HUES6 (cell line): Measurements from ENCODE around the gene GPRC5D.

Source experiments
- H3K27ac ChIP-seq: 2 replicates; pipeline ENCODE4 v1.7.0; 2013; ENCODE audit warnings: low read depth, mild to moderate bottlenecking, low read length, inconsistent platforms
- H3K27me3 ChIP-seq: 2 replicates; pipeline ENCODE4 v1.6.1; 2013; ENCODE audit warnings: low read length; ENCODE audit not compliant: control insufficient read depth, insufficient read depth
- H3K36me3 ChIP-seq: 2 replicates; pipeline ENCODE4 v1.6.1; 2013; ENCODE audit warnings: low read length; ENCODE audit not compliant: control insufficient read depth, insufficient read depth
- H3K4me1 ChIP-seq: 2 replicates; pipeline ENCODE4 v1.6.1; 2013; ENCODE audit warnings: low read length; ENCODE audit not compliant: control insufficient read depth, insufficient read depth
- H3K4me3 ChIP-seq: 2 replicates; pipeline ENCODE4 v1.5.1; 2013; ENCODE audit warnings: low read depth, low read length
- H3K9ac ChIP-seq: one replicate; pipeline ENCODE4 v1.6.1; 2013; ENCODE audit warnings: mild to moderate bottlenecking, low read length
- H3K9me3 ChIP-seq: 2 replicates; pipeline ENCODE4 v1.6.1; 2013; ENCODE audit warnings: low read depth, low read length; ENCODE audit not compliant: control insufficient read depth, insufficient read depth

GPRC5D gene

GRCh38 chr12:12979126-12979525 is 27.2 kb upstream of the GPRC5D start:
- no peaks in the 10 kb centered on the region for H3K27me3 ChIP-seq
- no peak overlapping the region for H3K9ac ChIP-seq
- peaks cover 20% of the 10 kb centered on the region for H3K36me3 ChIP-seq
- H3K27ac ChIP-seq = no peak overlapping the region
- no peak overlapping the region for H3K4me3 ChIP-seq
- no peaks in the 10 kb centered on the region for H3K4me1 ChIP-seq
- H3K9me3 ChIP-seq = no peaks in the 10 kb centered on the region

- Histone ChIP-seq H3K4me3 (no peak overlapping the region), H3K9me3 (peaks cover 14% of the 10 kb centered on the region), H3K9ac (no peak overlapping the region), H3K36me3 (peaks cover 38% of the 10 kb centered on the region), H3K27ac (no peak overlapping the region), H3K4me1 (no peaks in the 10 kb centered on the region), H3K27me3 (no peaks in the 10 kb centered on the region)
These were observed 25.3 kb upstream of the GPRC5D start for GRCh38 chr12:12977231-12977630.

DNA sequence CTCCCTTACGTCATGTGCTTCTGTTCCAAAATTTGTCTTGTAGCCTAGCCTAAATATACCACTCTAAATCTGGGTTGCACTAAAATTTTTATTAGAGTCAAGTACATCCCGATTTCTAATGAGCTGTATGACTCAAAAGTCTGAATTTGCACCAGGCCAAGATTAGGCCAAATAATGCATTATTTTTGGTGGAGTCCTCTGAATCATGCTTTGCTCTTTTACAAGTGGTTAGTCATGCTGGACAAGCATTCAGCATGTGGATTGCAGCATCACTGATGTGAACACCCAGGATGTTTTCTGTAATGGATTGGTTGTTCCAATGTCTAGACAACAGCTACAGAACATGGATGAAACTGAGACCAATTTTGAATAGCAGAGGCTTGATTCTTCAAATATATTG is 24.4 kb upstream of the GPRC5D start:
- Histone ChIP-seq H3K27me3 (no peaks in the 10 kb centered on the region), H3K9ac (no peak overlapping the region), H3K4me1 (no peaks in the 10 kb centered on the region), H3K27ac (no peak overlapping the region), H3K9me3 (peaks cover 14% of the 10 kb centered on the region), H3K4me3 (no peak overlapping the region), H3K36me3 (peaks cover 42% of the 10 kb centered on the region)

- no peaks in the 10 kb centered on the region for H3K27me3 ChIP-seq
- H3K4me1 ChIP-seq = no peaks in the 10 kb centered on the region
- no peak overlapping the region for H3K27ac ChIP-seq
- no peak overlapping the region for H3K4me3 ChIP-seq
- H3K9me3 ChIP-seq = peaks cover 14% of the 10 kb centered on the region
- no peak overlapping the region for H3K9ac ChIP-seq
- H3K36me3 ChIP-seq = peaks cover 43% of the 10 kb centered on the region
These were observed 23.5 kb upstream of the GPRC5D start for GRCh38 chr12:12975322-12976077.

GRCh38 chr12:12974211-12974610 is 22.2 kb upstream of the GPRC5D start:
- H3K27ac ChIP-seq = no peak overlapping the region
- H3K27me3 ChIP-seq = no peaks in the 10 kb centered on the region
- H3K9ac ChIP-seq = no peak overlapping the region
- no peak overlapping the region for H3K4me3 ChIP-seq
- peaks cover 37% of the 10 kb centered on the region for H3K36me3 ChIP-seq
- peaks cover 14% of the 10 kb centered on the region for H3K9me3 ChIP-seq
- no peaks in the 10 kb centered on the region for H3K4me1 ChIP-seq

DNA sequence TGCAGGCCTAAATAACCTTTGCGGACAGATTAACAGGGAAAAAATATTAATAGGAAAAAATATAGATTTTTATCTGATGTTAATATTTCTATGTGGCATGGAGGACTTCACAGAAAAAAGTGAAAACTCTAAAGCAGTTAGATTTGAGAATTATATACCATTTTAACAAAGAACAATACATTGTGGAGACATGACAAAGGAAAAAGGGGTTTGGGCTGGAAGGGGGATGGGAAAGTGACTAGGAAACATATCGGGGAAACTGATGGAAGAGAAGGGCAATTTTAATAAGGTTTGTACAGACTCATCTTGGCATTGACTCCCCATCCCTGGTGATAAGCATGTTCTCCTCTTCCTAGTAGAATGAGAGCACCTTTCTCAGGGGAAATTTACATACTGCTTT is 21.0 kb upstream of the GPRC5D start:
- H3K9ac ChIP-seq = no peak overlapping the region
- no peak overlapping the region for H3K4me3 ChIP-seq
- H3K27ac ChIP-seq = no peak overlapping the region
- peaks cover 14% of the 10 kb centered on the region for H3K9me3 ChIP-seq
- H3K27me3 ChIP-seq = no peaks in the 10 kb centered on the region
- no peaks in the 10 kb centered on the region for H3K4me1 ChIP-seq
- H3K36me3 ChIP-seq = peaks cover 37% of the 10 kb centered on the region

GRCh38 chr12:12965836-12966235 is 13.9 kb upstream of the GPRC5D start:
- H3K4me3 ChIP-seq = no peak overlapping the region
- no peaks in the 10 kb centered on the region for H3K27me3 ChIP-seq
- H3K4me1 ChIP-seq = no peaks in the 10 kb centered on the region
- no peaks in the 10 kb centered on the region; the same call in 1 of the 2 replicates for H3K9me3 ChIP-seq
- no peaks in the 10 kb centered on the region for H3K36me3 ChIP-seq
- no peak overlapping the region for H3K9ac ChIP-seq
- H3K27ac ChIP-seq = no peak overlapping the region

DNA sequence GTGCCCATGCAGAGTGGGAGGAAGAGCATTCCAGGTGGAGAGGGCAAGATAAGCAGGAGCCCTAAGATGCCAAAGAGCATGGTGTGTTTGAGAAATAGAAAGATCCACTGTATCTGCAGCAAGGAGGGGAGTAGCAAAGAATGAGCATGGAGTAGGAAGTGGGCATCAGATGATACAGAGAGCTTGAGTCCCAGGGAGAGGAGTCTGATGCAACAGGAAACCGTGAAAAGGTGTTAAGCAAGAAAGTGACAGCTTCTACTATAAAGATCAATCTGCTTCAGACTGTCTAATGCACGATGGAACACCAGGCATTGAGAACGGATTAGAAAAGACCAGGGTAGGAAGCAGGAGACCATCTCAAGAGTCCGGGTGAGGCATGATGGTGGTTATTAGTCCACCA is 12.3 kb upstream of the GPRC5D start:
- no peaks in the 10 kb centered on the region for H3K4me1 ChIP-seq
- H3K27me3 ChIP-seq = no peaks in the 10 kb centered on the region
- no peak overlapping the region for H3K4me3 ChIP-seq
- H3K36me3 ChIP-seq = no peaks in the 10 kb centered on the region
- no peak overlapping the region for H3K9ac ChIP-seq
- no peak overlapping the region for H3K27ac ChIP-seq
- H3K9me3 ChIP-seq = no peaks in the 10 kb centered on the region; the same call in 1 of the 2 replicates

GRCh38 chr12:12960639-12961209 is 8.8 kb upstream of the GPRC5D start:
- no peak overlapping the region for H3K9ac ChIP-seq
- no peak overlapping the region for H3K4me3 ChIP-seq
- H3K9me3 ChIP-seq = no peaks in the 10 kb centered on the region; the same call in 1 of the 2 replicates
- H3K27ac ChIP-seq = no peak overlapping the region
- H3K4me1 ChIP-seq = no peaks in the 10 kb centered on the region
- no peaks in the 10 kb centered on the region for H3K36me3 ChIP-seq
- H3K27me3 ChIP-seq = no peaks in the 10 kb centered on the region

DNA sequence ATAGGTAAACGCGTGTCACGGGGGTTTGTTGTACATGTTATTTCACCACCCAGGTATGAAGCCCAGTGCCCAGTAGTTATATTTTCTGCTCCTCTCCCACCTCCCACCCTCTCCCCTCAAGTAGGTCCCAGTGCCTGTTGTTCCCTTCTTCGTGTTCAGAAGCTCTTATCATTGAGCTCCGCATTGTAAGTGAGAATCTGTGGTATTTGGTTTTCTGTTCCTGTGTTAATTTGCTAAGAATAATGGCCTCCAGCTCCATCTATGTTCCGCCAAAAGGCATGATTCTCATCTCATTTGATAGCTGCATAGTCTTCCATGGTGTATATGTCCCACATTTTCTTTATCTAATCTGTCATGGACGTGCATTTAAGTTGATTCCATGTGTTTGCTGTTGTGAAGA is 6.9 kb upstream of the GPRC5D start:
- H3K9ac ChIP-seq = no peak overlapping the region
- H3K4me3 ChIP-seq = no peak overlapping the region
- H3K27me3 ChIP-seq = no peaks in the 10 kb centered on the region
- H3K27ac ChIP-seq = no peak overlapping the region
- H3K4me1 ChIP-seq = no peaks in the 10 kb centered on the region
- no peaks in the 10 kb centered on the region for H3K36me3 ChIP-seq
- H3K9me3 ChIP-seq = no peaks in the 10 kb centered on the region

- Histone ChIP-seq H3K27ac (no peak overlapping the region), H3K36me3 (no peaks in the 10 kb centered on the region), H3K27me3 (no peaks in the 10 kb centered on the region), H3K4me3 (no peak overlapping the region), H3K4me1 (no peaks in the 10 kb centered on the region), H3K9ac (no peak overlapping the region), H3K9me3 (no peaks in the 10 kb centered on the region)
These were observed 3.1 kb upstream of the GPRC5D start for GRCh38 chr12:12954878-12955625.
